Measurements from ENCODE around the gene TNFRSF13B. TPM values are rescaled to one million over a fixed set of nuclear protein-coding genes. Genes with fewer than 3 reads are reported as not detected.
"Not testable (repeated sequence)": the region's sequence is repeated elsewhere in the genome, so short reads cannot be mapped to it uniquely, and the experiment has no call there.

TNFRSF13B gene
- total RNA-seq, 1 experiment from 2014 or later: not detected

GRCh38 chr17:16974569-16975276 is 2.8 kb upstream of the TNFRSF13B start:
- H3K4me1 Mint-ChIP-seq (ENCODE audit: insufficient read depth, unreplicated experiment): no peaks in the 10 kb centered on the region
- BruUV-seq (replicated peaks): no TSS peak
- no peaks in the 10 kb centered on the region for H3K36me3 Mint-ChIP-seq (ENCODE audit: insufficient read depth, unreplicated experiment)
- no peak overlapping the region for H3K27ac Mint-ChIP-seq (ENCODE audit: low read depth, unreplicated experiment)
- no peak for DNase-seq (ENCODE audit: unreplicated experiment)
- peaks cover 74% of the 10 kb centered on the region for H3K27me3 Mint-ChIP-seq (ENCODE audit: insufficient read depth, unreplicated experiment)
- CTCF ChIA-PET: interaction anchor here (1.3 to 1.5 kb wide), 2 partner anchors 13 to 17 kb away, joined by 3 to 4 read pairs; no protein-coding TSS in a partner anchor
- no peak overlapping the region for H3K4me3 Mint-ChIP-seq (ENCODE audit: unreplicated experiment)
- H3K9me3 Mint-ChIP-seq (ENCODE audit: unreplicated experiment): no peaks in the 10 kb centered on the region
- intact Hi-C loops (cut with micrococcal nuclease): no loop called here
- TF ChIP-seq CTCF (IDR thresholded peaks at IDR 0.05; ENCODE audit: unreplicated experiment): no peak
- POLR2A ChIA-PET: no interaction called here

- intact Hi-C loops (cut with micrococcal nuclease): no loop called here
- no TSS peak for BruUV-seq (replicated peaks)
- no peak for TF ChIP-seq CTCF (IDR thresholded peaks at IDR 0.05; ENCODE audit: unreplicated experiment)
- Mint-ChIP-seq H3K36me3 (ENCODE audit: insufficient read depth, unreplicated experiment) (no peaks in the 10 kb centered on the region), H3K4me3 (ENCODE audit: unreplicated experiment) (no peak overlapping the region), H3K27ac (ENCODE audit: low read depth, unreplicated experiment) (no peak overlapping the region), H3K4me1 (ENCODE audit: insufficient read depth, unreplicated experiment) (no peaks in the 10 kb centered on the region), H3K27me3 (ENCODE audit: insufficient read depth, unreplicated experiment) (peaks cover 82% of the 10 kb centered on the region), H3K9me3 (ENCODE audit: unreplicated experiment) (no peaks in the 10 kb centered on the region)
- ChIA-PET CTCF (no interaction called here), POLR2A (no interaction called here)
- no peak for DNase-seq (ENCODE audit: unreplicated experiment)
Measured at GRCh38 chr17:16973760-16974540, 2.0 kb upstream of the TNFRSF13B start.

GRCh38 chr17:16973043-16973442 is 1.1 kb upstream of the TNFRSF13B start:
- H3K4me1 Mint-ChIP-seq (ENCODE audit: insufficient read depth, unreplicated experiment); POLR2A ChIA-PET; intact Hi-C loops (cut with micrococcal nuclease); H3K9me3 Mint-ChIP-seq (ENCODE audit: unreplicated experiment); H3K27ac Mint-ChIP-seq (ENCODE audit: low read depth, unreplicated experiment); CTCF ChIA-PET; H3K36me3 Mint-ChIP-seq (ENCODE audit: insufficient read depth, unreplicated experiment); BruUV-seq (replicated peaks); H3K4me3 Mint-ChIP-seq (ENCODE audit: unreplicated experiment); DNase-seq (ENCODE audit: unreplicated experiment): not testable (repeated sequence)
- H3K27me3 Mint-ChIP-seq (ENCODE audit: insufficient read depth, unreplicated experiment): peaks cover 85% of the 10 kb centered on the region

- peaks cover 81% of the 10 kb centered on the region for H3K27me3 Mint-ChIP-seq (ENCODE audit: insufficient read depth, unreplicated experiment)
- no peak for TF ChIP-seq CTCF (IDR thresholded peaks at IDR 0.05; ENCODE audit: unreplicated experiment)
- BruUV-seq (replicated peaks): no TSS peak
- ChIA-PET POLR2A (interaction anchor here (0.6 kb wide), 1 partner anchor 9 kb away, joined by 3 read pairs; no protein-coding TSS in a partner anchor), CTCF (no interaction called here)
- intact Hi-C loops (cut with micrococcal nuclease): no loop called here
- H3K36me3 Mint-ChIP-seq (ENCODE audit: insufficient read depth, unreplicated experiment): no peaks in the 10 kb centered on the region
- H3K9me3 Mint-ChIP-seq (ENCODE audit: unreplicated experiment): no peaks in the 10 kb centered on the region
- H3K4me3 Mint-ChIP-seq (ENCODE audit: unreplicated experiment): no peak overlapping the region
- no peaks in the 10 kb centered on the region for H3K4me1 Mint-ChIP-seq (ENCODE audit: insufficient read depth, unreplicated experiment)
- H3K27ac Mint-ChIP-seq (ENCODE audit: low read depth, unreplicated experiment): no peak overlapping the region
- DNase-seq (ENCODE audit: unreplicated experiment): no peak
Measured at GRCh38 chr17:16972346-16972745, 428 bp upstream of the TNFRSF13B start.
